ENCODE measurements around the gene FOXN3.
"Not testable (repeated sequence)": the region's sequence is repeated elsewhere in the genome, so short reads cannot be mapped to it uniquely, and the experiment has no call there.

Gene FOXN3

GRCh38 chr14:89117012-89117411, 300.0 kb downstream of the FOXN3 start:
- no peak for DNase-seq

- DNase-seq = no peak
Observed at GRCh38 chr14:89114109-89114508, 302.9 kb downstream of the FOXN3 start.

GRCh38 chr14:89112720-89113119, 304.3 kb downstream of the FOXN3 start:
- DNase-seq = no peak

GRCh38 chr14:89111766-89112543, 305.1 kb downstream of the FOXN3 start:
- DNase-seq = not testable (repeated sequence)

DNA sequence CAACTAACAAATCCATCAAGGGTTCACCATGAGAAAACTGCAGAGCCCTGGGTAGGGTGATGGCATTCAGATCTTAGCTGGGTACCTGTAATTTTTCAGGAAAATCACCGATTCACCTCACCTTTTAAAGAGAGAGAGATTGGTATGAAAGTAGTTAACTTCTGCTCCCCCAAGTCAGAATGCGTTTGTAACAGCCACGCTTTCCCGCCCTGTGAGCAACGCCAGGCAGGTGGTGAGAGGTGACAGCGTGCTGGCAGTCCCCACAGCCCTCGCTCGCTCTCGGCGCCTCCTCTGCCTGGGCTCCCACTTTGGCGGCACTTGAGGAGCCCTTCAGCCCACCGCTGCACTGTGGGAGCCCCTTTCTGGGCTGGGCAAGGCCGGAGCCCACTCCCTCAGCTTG, 305.8 kb downstream of the FOXN3 start:
- not testable (repeated sequence) for DNase-seq

- DNase-seq = no peak
Observed at GRCh38 chr14:89110110-89110509, 306.9 kb downstream of the FOXN3 start.

GRCh38 chr14:89108608-89109007, 308.4 kb downstream of the FOXN3 start:
- DNase-seq = no peak

DNA sequence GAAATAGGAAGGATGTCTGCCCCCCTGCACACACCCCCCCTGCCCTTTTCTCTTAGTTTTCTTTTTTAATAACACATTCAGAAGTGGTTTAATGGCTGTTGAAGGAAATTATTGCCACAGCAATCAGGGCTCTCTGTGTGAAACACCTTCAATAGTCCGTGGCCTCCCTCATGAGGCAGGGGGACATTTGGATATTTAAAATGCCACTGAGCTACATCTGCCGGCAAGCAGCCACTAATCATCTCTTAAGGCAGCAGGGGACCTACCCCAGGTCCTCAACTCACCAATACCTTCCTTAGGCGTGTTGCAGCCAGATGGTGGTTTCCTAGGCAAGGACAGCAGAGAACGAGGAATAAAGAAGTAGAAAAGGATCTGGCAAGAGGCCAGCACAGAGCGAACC, 309.4 kb downstream of the FOXN3 start:
- DNase-seq = no peak

Measured in stimulated activated CD8-positive, alpha-beta memory T cell treated with anti-CD3 and anti-CD28 coated beads, Interleukin-4, amount 100 ng/mL, for 48 hours (primary cell).